GM12878 (cell line): ENCODE measurements around the gene CHAC2.
"Not testable (repeated sequence)": the region's sequence is repeated elsewhere in the genome, so short reads cannot be mapped to it uniquely, and the experiment has no call there.

Source experiments
- ATF2 ChIP-seq: IDR thresholded peaks from 2 replicates; pipeline ENCODE4 v1.6.1; 2012; ENCODE audit warnings: low read length, inconsistent platforms
- ATF7 ChIP-seq: fragments of 450-650 bp; IDR thresholded peaks from 2 replicates; pipeline ENCODE4 v1.6.1; 2016; ENCODE audit warnings: low read depth, mild to moderate bottlenecking
- BHLHE40 ChIP-seq, 2 experiments: fragments of 450-650 bp in 1 of 2; IDR thresholded peaks; 2 replicates each; pipeline ENCODE4 v1.6.1; 2011 to 2017; ENCODE audit warnings: low read depth in 2 of 2, borderline replicate concordance in 1 of 2, improper control_type of control experiment in 1 of 2, low read length in 1 of 2, mild to moderate bottlenecking in 1 of 2
- BRCA1 ChIP-seq: IDR thresholded peaks from 2 replicates; pipeline ENCODE4 v1.6.1; 2011; ENCODE audit warnings: low read depth, low read length, improper control_type of control experiment
- CTCF ChIP-seq, 3 experiments: IDR thresholded peaks in 2 of 3; conservative IDR thresholded peaks in 1 of 3; 2 replicates each; pipeline ENCODE4 v1.5.1; 2011; ENCODE audit warnings: low read depth in 3 of 3, low read length in 3 of 3, mild to moderate bottlenecking in 3 of 3, control low read depth in 2 of 3, moderate library complexity in 2 of 3, inconsistent platforms in 1 of 3, mixed read lengths in 1 of 3; ENCODE audit not compliant: control insufficient read depth in 2 of 3, insufficient read depth in 1 of 3; ENCODE audit errors: extremely low read depth in 1 of 3
- EZH2 ChIP-seq: IDR thresholded peaks from 2 replicates; pipeline ENCODE4 v1.6.1; 2012; ENCODE audit warnings: low read depth, mild to moderate bottlenecking, control low read depth, inconsistent platforms, low read length, borderline replicate concordance; ENCODE audit not compliant: control insufficient read depth
- NFXL1 ChIP-seq: fragments of 450-650 bp; IDR thresholded peaks from 2 replicates; pipeline ENCODE4 v1.6.1; 2017; ENCODE audit warnings: antibody characterized with exemption, mild to moderate bottlenecking, borderline replicate concordance
- SP1 ChIP-seq: IDR thresholded peaks from one replicate; pipeline ENCODE4 v1.6.1; 2011; ENCODE audit warnings: low read depth, low read length
- TAF1 ChIP-seq: IDR thresholded peaks from 2 replicates; pipeline ENCODE4 v1.6.1; 2011; ENCODE audit warnings: mild to moderate bottlenecking, low read depth, low read length, borderline replicate concordance
- TCF12 ChIP-seq: IDR thresholded peaks from 2 replicates; pipeline ENCODE4 v1.6.1; 2011; ENCODE audit warnings: low read depth, mild to moderate bottlenecking, low read length
- ZZZ3 ChIP-seq: IDR thresholded peaks from 2 replicates; pipeline ENCODE4 v1.6.1; 2011; ENCODE audit warnings: low read depth; ENCODE audit not compliant: control insufficient read depth, insufficient read length

GRCh38 chr2:53823639-53824038 is 56.0 kb downstream of the CHAC2 start:
- TF ChIP-seq TCF12; ATF7; BRCA1; EZH2; TAF1; NFXL1; SP1; BHLHE40 (IDR thresholded peaks at IDR 0.05; ENCODE audit: borderline replicate concordance in 1 of 2, low read depth in 2 of 2, low read length in 1 of 2); ZZZ3; ATF2: not testable (repeated sequence)
- TF ChIP-seq CTCF (IDR thresholded peaks at IDR 0.05 in 2 of 3, conservative IDR thresholded peaks at IDR 0.05 in 1 of 3; ENCODE audit: control insufficient read depth in 2 of 3, extremely low read depth in 1 of 3, insufficient read depth in 1 of 3, low read depth in 3 of 3, low read length in 3 of 3), result peak in 2 of 3 experiments; percentile 8 to 26; a peak in 3 of 6 replicates
